Effector CD8-positive, alpha-beta T cell (primary cell): ENCODE results near the gene ZNF423.

ENCODE experiments used
- DNase-seq: peaks from one replicate; lab custom pipeline; 2025; lab: John Stamatoyannopoulos, UW

Gene ZNF423

GRCh38 chr16:49663081-49664065 lies 192.5 kb downstream of the ZNF423 start:
- DNase-seq, result no peak

DNA sequence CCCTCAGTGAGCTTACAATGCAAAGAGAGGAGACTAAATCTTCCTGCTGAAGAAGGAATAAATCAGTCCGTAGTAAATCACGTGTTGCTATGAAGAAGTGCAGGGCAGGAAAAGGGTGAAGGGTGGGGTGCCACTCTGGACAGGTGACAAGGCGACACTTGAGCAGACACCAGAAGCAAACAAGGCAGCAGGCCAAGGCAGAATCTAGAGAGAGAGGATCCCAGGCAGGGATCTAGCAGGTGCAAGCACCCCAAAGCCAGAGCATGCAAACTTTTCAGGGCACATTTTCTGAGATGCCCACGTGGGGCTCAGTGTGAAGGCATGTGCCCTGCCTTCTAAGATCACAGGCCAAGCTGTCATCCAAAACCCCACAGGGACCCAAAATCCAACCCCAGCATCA lies 193.3 kb downstream of the ZNF423 start:
- no peak for DNase-seq

- no peak for DNase-seq
Observed at GRCh38 chr16:49661465-49662187, 194.3 kb downstream of the ZNF423 start.

DNA sequence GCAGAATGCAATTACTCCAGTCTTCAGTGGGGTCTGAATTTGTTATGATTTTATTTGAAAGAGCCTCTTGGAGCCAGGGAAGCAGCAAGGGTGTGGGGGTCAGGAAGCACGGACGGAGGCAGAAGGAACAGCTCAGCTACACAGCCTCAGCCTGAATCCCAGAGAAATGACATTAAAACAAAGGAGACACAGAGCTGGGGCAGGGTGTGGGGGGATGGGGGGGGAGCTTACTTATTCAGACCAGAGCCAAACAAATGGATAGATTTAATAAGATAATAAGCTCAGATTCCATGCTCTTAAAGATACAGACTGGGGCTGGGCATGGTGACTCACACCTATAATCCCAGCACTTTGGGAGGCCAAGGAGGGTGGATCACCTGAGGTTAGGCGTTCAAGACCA lies 195.3 kb downstream of the ZNF423 start:
- DNase-seq, result no peak

GRCh38 chr16:49659356-49659755 lies 196.6 kb downstream of the ZNF423 start:
- no peak for DNase-seq

DNA sequence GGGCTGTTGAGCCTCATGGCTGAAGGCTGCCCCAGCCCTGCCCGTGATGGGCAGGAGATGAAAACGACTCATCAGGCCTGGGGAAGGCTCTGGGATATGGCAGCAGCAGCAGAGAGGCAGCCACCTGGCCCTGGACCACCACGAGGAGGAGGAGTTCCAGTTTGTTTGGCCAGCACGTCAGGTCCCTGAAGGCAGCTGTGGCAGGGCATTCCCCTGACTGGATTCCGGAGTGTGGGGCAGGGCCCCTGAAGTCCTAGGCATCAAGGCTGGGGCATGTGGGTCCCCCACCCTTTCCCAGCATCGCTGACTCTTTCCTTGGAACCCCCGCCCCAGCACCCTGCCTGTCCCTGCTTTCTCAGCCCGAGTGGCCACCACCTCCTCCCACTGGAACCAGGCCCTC lies 197.4 kb downstream of the ZNF423 start:
- no peak for DNase-seq

DNA sequence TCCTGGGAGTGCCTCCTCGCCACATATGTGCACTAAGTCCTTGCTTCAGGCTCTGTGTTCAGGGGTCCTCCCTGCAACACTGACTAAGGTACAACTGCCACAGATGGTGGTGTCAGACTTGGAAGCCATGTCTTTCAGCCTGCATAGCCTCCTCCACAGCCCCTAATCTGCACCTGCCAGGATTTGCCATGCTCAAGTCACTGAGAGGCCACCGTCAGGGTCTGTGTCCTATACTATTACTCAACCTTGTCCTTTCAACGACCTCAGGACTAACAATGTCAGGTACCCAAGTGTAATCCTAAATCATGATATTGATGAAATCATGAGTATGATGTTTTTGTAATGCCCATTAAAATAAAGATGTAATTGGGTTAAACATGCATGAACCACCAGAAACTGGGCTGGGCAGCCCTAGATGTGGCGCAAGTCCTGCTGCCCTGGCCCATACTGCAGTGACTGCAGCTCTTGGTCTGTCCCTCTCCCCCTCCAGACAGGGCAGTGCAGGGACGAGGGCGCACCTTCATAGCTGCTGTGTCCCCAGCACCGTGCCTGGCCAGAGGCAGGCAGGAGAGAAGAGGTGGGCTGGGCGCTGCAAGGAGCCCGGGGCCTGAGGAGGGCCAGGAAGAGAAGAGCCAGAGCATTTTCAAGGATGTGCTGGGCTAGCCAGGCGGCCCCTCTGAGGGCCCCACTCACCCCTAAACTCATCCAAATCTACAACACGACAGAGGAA lies 198.0 kb downstream of the ZNF423 start:
- no peak for DNase-seq

GRCh38 chr16:49654425-49654824 lies 201.5 kb downstream of the ZNF423 start:
- DNase-seq, result no peak

DNA sequence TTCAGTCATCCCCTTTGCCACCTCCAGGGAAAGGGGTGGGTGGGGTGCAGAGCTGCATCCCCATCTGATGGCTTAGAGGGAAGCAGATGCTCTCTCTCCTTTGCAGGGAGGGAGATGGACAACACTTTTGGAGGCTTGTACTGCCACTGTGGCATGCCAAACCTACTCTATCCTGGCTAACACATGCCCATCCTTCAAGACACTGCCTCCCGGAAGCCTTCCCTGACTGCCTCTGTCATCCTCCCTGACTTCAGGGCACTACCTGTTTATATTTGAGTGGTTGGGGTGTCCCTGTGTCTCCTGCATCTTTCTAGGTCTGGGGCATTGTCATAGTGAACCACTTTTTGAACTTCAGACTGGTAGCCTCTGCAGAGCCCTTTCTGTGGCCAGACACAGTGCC lies 202.3 kb downstream of the ZNF423 start:
- no peak for DNase-seq

DNA sequence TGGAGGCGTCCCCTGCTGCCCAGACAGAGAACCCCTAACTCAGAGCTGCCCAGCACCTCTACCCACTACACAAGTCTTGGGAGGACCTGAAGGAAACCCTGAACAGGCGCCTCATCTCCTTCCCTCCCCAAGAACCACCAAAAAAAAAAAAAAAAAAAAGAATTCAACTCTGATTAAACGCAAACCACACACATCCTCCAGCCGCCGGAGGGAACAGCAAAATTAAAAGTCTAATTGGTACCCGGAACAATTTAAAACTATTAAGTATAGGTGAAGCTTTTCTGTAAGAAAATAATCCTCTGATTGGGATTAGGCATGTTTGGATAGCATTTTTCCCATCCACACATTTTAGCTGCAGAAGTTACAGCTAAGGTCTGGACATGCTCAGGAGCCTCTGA lies 202.7 kb downstream of the ZNF423 start:
- no peak for DNase-seq

DNA sequence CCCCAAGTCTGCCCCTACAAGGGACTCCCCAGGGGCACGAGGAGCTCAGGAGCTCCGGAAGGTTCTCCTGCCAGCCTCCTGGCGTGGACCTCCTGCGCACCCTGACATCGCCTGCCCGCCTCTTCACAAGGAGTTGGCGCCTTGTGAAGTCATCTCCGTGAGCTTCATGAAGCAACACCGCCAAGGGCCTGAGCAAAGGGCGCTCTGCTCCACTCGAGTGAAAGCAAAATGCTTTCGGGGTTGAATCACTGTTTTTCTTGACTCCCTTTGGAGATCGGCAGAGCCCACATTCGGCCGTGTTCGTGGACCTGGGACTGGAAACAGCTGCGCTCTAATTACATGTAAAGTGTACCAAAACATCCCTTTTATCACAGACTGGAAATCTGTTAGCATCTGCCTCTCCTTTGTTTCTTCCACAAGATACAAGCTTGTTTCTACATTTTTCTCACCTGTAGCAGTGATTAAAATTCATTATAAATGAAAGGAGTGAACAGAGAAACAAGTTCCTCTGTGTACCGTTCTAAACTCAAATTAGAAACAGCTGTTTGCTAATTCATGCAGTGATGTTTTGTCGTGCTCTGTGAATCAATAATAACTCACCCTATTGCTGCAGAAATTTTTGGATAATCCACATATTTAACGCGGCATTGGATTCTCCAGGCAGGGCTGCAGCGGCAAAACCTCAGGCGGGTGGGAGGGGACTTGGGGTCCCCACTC lies 203.3 kb downstream of the ZNF423 start:
- no peak for DNase-seq

DNA sequence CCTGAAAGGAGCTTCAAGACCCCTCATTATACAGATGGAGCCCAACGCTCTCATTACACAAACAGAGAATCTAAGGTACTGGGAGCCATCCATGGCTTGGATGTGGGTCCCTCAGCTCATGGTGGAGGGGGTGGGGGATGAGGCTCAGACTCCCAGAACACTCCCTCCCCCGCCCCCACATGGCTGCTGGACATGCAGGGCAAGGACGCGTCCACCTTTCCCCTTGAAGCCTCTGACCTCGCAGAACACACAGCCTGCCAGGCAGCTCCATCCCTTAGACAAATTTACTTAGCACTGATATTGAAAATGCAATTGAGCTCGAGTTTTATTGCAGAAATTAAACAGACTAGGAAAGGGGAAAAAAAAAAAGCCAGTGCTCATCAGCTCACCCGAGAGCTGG lies 203.9 kb downstream of the ZNF423 start:
- no peak for DNase-seq

- no peak for DNase-seq
Observed at GRCh38 chr16:49651226-49651625, 204.7 kb downstream of the ZNF423 start.

DNA sequence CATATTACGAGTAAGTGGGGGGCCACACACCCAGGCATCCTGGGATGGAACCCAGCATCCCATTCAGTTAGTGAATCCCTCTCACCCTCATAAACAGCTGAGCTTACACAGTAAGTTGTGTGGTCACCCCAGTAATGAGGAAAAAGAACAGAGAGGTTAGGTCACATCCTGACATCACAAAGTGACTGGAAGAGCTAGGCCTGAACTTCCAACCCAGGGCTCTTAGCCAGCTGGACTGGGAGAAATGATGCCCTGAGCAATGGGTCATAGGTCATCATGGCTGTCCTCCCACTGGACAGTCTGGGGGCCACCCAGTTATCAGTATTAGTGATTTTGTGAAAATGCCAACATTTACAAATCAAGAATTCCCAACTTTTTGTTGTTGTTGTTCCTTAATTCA lies 205.3 kb downstream of the ZNF423 start:
- no peak for DNase-seq

GRCh38 chr16:49649013-49649765 lies 206.7 kb downstream of the ZNF423 start:
- DNase-seq, result no peak

DNA sequence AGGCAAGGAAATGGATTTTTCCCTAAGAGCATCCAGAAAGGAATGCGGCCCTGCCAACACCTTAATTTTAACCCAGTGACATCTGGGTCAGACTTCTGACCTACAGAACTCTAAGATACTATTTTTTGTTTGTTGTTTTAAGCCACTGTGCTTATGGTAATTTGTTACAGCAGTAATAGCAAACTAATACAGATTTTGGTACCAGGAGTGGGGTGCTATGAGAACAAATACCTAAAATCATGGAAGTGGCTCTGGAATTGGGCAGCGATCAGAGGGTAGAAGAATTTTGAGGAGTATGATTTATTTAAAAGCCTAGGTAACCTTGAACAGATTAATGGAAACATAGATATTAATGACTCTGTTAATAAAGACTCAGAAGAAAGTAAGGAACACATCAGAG lies 208.2 kb downstream of the ZNF423 start:
- no peak for DNase-seq

- no peak for DNase-seq
Observed at GRCh38 chr16:49645263-49645662, 210.6 kb downstream of the ZNF423 start.

GRCh38 chr16:49644145-49644463 lies 211.8 kb downstream of the ZNF423 start:
- DNase-seq, result no peak

DNA sequence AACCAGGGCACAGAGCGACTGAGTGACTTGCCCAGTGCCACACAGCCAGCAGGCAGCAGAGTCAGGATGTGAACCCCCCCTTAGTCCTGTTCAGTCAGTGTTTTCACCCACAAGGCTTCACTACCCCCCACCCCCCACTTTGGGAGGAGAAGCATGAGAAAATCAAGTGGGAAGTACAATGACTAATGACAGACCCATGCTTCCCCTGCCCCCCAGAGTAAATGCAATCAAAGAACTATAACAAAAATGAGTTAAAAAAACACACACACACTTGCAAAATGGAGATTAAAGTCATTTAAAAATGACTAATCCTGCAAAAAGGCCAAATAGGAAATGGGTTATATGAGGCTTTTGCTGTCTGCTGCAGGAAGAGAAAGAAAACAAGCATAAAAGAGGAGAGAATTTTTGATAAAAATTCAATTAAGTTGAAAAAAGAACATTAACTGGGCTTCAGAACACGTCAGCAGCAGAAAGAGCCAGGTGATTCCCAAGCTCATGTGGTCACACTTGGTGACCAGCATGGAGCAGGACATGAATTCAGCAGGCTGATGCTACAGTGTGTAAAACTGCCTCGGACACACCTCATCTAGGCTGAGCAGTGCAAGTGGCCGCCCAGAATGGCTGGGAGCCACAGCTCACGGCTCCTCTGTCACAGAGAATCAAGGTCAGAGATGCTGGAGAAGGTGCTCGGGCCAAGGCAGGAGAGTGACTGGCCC lies 212.3 kb downstream of the ZNF423 start:
- no peak for DNase-seq

DNA sequence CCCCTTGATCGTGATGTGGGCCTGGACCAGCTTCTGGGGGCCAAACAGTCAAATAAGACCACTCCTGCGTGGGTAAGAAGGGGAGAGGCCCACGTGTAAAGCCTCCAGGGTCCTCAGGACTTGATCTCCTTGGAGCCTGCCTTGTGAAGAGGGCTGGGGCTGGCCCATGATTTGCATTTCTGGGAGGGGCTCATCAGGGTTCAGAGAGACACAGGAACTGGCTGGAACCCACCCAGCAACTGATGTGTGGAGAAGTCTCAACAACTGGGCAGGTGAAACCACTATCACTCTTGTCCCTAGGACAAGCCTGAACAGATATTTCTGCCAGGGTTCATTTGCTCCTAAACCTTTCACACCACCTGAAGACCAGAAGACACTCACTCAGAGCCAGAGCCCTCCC lies 214.7 kb downstream of the ZNF423 start:
- DNase-seq, result no peak

- DNase-seq, result no peak
Observed at GRCh38 chr16:49640581-49640980, 215.3 kb downstream of the ZNF423 start.
